ENCODE measurements around the gene ZNF396.

Gene ZNF396

DNA sequence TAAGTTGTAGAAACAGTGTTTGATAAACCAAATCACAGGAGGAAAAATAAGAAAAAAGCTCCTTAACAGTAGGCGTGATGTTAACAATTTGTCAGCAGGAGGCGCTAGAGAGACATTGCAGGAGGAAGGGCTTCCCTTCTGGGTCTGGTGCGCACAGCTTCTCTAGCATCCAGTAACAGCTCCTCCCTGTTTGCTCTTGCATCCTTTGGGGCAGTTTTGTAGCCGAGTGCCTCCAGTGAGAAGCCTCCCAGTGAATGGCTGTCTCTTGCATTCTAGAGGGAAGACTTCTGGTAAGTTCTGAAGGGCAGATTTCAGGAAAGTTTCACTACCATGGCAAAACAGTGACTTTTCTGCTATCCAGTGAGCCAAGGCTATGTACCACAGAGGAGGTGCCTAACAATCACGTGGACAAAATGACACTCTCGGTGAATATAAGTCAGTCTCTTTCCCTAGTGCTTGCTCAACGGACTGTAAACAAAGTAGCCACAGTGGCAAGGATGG, 9.5 kb upstream of the ZNF396 start:
- no peak overlapping the region for H3K9ac ChIP-seq (ENCODE audit: low read length)
- no peaks in the 10 kb centered on the region for H3K79me2 ChIP-seq (ENCODE audit: low read length)
- no peak overlapping the region for H2AFZ ChIP-seq (ENCODE audit: low read length)
- no peaks in the 10 kb centered on the region for H3K36me3 ChIP-seq (replicated peaks; ENCODE audit: insufficient read depth, low read length)
- peak; percentile 63 for DNase-seq
- H3K4me3 ChIP-seq (ENCODE audit: low read length), result no peak overlapping the region
- no peaks in the 10 kb centered on the region for H4K20me1 ChIP-seq (ENCODE audit: insufficient read depth, low read length)
- H3K4me1 ChIP-seq (ENCODE audit: low read length), result no peaks in the 10 kb centered on the region
- no peak overlapping the region for H3K4me2 ChIP-seq (ENCODE audit: low read depth, low read length)
- H3K27me3 ChIP-seq (replicated peaks; ENCODE audit: insufficient read depth, low read length), result no peaks in the 10 kb centered on the region
- no peaks in the 10 kb centered on the region for H3K9me2 ChIP-seq (replicated peaks; ENCODE audit: insufficient read depth, low read length)
- TF ChIP-seq EZH2phosphoT487 (IDR thresholded peaks at IDR 0.05; ENCODE audit: low read length), result no peak
- TF ChIP-seq, protein P1, sequence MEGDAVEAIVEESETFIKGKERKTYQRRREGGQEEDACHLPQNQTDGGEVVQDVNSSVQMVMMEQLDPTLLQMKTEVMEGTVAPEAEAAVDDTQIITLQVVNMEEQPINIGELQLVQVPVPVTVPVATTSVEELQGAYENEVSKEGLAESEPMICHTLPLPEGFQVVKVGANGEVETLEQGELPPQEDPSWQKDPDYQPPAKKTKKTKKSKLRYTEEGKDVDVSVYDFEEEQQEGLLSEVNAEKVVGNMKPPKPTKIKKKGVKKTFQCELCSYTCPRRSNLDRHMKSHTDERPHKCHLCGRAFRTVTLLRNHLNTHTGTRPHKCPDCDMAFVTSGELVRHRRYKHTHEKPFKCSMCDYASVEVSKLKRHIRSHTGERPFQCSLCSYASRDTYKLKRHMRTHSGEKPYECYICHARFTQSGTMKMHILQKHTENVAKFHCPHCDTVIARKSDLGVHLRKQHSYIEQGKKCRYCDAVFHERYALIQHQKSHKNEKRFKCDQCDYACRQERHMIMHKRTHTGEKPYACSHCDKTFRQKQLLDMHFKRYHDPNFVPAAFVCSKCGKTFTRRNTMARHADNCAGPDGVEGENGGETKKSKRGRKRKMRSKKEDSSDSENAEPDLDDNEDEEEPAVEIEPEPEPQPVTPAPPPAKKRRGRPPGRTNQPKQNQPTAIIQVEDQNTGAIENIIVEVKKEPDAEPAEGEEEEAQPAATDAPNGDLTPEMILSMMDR (IDR thresholded peaks at IDR 0.05; ENCODE audit: low read length), result peak; percentile 83
- no peak for TF ChIP-seq EZH2 (optimal IDR thresholded peaks at IDR 0.05; ENCODE audit: low read depth, low read length)
- no peaks in the 10 kb centered on the region for H3F3A ChIP-seq (ENCODE audit: insufficient read depth, low read length)
- H3K27ac ChIP-seq (ENCODE audit: low read length), result no peak overlapping the region
- H3K9me3 ChIP-seq (replicated peaks; ENCODE audit: insufficient read depth, low read length), result no peaks in the 10 kb centered on the region

GRCh38 chr18:35383136-35383535, 6.0 kb upstream of the ZNF396 start:
- Histone ChIP-seq H3K36me3 (replicated peaks; ENCODE audit: insufficient read depth, low read length) (no peaks in the 10 kb centered on the region), H3K9me2 (replicated peaks; ENCODE audit: insufficient read depth, low read length) (no peaks in the 10 kb centered on the region), H3K4me3 (ENCODE audit: low read length) (no peak overlapping the region), H3K27me3 (replicated peaks; ENCODE audit: insufficient read depth, low read length) (no peaks in the 10 kb centered on the region), H3K9ac (ENCODE audit: low read length) (no peak overlapping the region), H2AFZ (ENCODE audit: low read length) (no peak overlapping the region), H3K9me3 (replicated peaks; ENCODE audit: insufficient read depth, low read length) (no peaks in the 10 kb centered on the region), H3K79me2 (ENCODE audit: low read length) (no peaks in the 10 kb centered on the region), H4K20me1 (ENCODE audit: insufficient read depth, low read length) (no peaks in the 10 kb centered on the region), H3F3A (ENCODE audit: insufficient read depth, low read length) (no peaks in the 10 kb centered on the region), H3K4me2 (ENCODE audit: low read depth, low read length) (no peak overlapping the region), H3K27ac (ENCODE audit: low read length) (no peak overlapping the region), H3K4me1 (ENCODE audit: low read length) (no peaks in the 10 kb centered on the region)
- no peak for DNase-seq
- TF ChIP-seq EZH2 (optimal IDR thresholded peaks at IDR 0.05; ENCODE audit: low read depth, low read length) (no peak), EZH2phosphoT487 (IDR thresholded peaks at IDR 0.05; ENCODE audit: low read length) (no peak)
- TF ChIP-seq, protein P1 (IDR thresholded peaks at IDR 0.05; ENCODE audit: low read length), result no peak

DNA sequence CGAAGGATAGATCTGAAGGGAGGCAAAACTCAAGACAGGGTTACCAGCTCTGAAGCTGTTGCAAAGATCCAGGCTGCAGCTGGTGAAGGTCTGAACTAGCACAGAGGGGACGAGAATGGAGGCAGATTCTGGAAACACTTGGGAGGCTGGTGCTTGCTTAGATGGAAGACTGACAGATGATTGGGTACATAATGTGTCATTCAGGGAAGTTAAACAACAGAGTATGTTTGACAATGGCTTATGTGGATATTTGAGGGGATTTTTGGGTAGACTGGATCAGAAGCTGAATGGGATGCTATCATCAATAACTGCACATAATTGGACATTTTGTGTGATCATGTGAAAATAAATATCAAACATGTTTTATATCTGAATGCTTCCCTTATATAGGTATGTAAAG, 2.3 kb upstream of the ZNF396 start:
- no peak overlapping the region for H3K27ac ChIP-seq (ENCODE audit: low read length)
- H3K9me2 ChIP-seq (replicated peaks; ENCODE audit: insufficient read depth, low read length), result no peaks in the 10 kb centered on the region
- no peak for DNase-seq
- no peaks in the 10 kb centered on the region for H3K27me3 ChIP-seq (replicated peaks; ENCODE audit: insufficient read depth, low read length)
- no peaks in the 10 kb centered on the region for H3K79me2 ChIP-seq (ENCODE audit: low read length)
- no peak overlapping the region for H3K4me2 ChIP-seq (ENCODE audit: low read depth, low read length)
- H3K36me3 ChIP-seq (replicated peaks; ENCODE audit: insufficient read depth, low read length), result no peaks in the 10 kb centered on the region
- H4K20me1 ChIP-seq (ENCODE audit: insufficient read depth, low read length), result no peaks in the 10 kb centered on the region
- H3K9me3 ChIP-seq (replicated peaks; ENCODE audit: insufficient read depth, low read length), result no peaks in the 10 kb centered on the region
- TF ChIP-seq EZH2phosphoT487 (IDR thresholded peaks at IDR 0.05; ENCODE audit: low read length) (no peak), EZH2 (optimal IDR thresholded peaks at IDR 0.05; ENCODE audit: low read depth, low read length) (no peak)
- TF ChIP-seq, protein P1 (IDR thresholded peaks at IDR 0.05; ENCODE audit: low read length), result no peak
- no peaks in the 10 kb centered on the region for H3F3A ChIP-seq (ENCODE audit: insufficient read depth, low read length)
- no peak overlapping the region for H3K9ac ChIP-seq (ENCODE audit: low read length)
- no peak overlapping the region for H2AFZ ChIP-seq (ENCODE audit: low read length)
- H3K4me1 ChIP-seq (ENCODE audit: low read length), result no peaks in the 10 kb centered on the region
- no peak overlapping the region for H3K4me3 ChIP-seq (ENCODE audit: low read length)
